Adrenal gland (tissue), 19 donors: ENCODE results near the gene TPO. TPM values are rescaled to one million over a fixed set of nuclear protein-coding genes. Genes with fewer than 3 reads are reported as not detected.

Experiments
- DNase-seq, 7 donors: peaks; one replicate each; pipeline ENCODE4 v3.0.0-alpha.2; 2019 to 2020
- H3K27ac ChIP-seq, 5 donors: fragments of 200-600 bp; sonication (generic) in 4 of 5; 1 replicate in 3 of 5; 2 replicates in 2 of 5; pipeline versions ENCODE4 v1.5.1 to v1.8.0; 2016 to 2020; ENCODE audit warnings: mild to moderate bottlenecking in 1 of 5
- H3K27me3 ChIP-seq: fragments of 200-600 bp; 2 replicates; pipeline ENCODE4 v1.8.0; 2021
- H3K36me3 ChIP-seq, 2 donors: fragments of 200-600 bp; replicated peaks in 1 of 2; 1 replicate in 1 of 2; 2 replicates in 1 of 2; pipeline versions ENCODE4 v1.5.1 to v1.8.0; 2018 to 2022
- H3K4me1 ChIP-seq, 2 donors: fragments of 200-600 bp; replicated peaks in 1 of 2; 1 replicate in 1 of 2; 2 replicates in 1 of 2; pipeline versions ENCODE4 v1.5.1 to v1.8.0; 2018 to 2021
- H3K4me3 ChIP-seq, 4 donors: fragments of 200-600 bp; sonication (generic) in 3 of 4; one replicate each; pipeline ENCODE4 v1.5.1; 2016 to 2018
- H3K9me3 ChIP-seq, 3 donors: fragments of 200-600 bp; sonication (generic) in 1 of 3; replicated peaks in 1 of 3; 1 replicate in 2 of 3; 2 replicates in 1 of 3; pipeline versions ENCODE4 v1.5.1 to v1.8.0; 2016 to 2021
- CTCF ChIP-seq, 6 experiments: fragments of 450-650 bp in 4 of 6; fragments of 200-600 bp in 2 of 6; sonication (generic) in 1 of 6; IDR thresholded peaks; 1 replicate in 5 of 6; 2 replicates in 1 of 6; pipeline versions ENCODE4 v1.5.1 to v1.8.0; 2016 to 2021; ENCODE audit warnings: antibody characterized with exemption in 6 of 6, mild to moderate bottlenecking in 2 of 6, moderate library complexity in 1 of 6
- POLR2A ChIP-seq, 2 donors: fragments of 450-650 bp; IDR thresholded peaks; one replicate each; pipeline ENCODE4 v1.6.1; 2017; ENCODE audit warnings: antibody characterized with exemption in 2 of 2, mild to moderate bottlenecking in 2 of 2, moderate library complexity in 1 of 2
- WGBS, 4 donors: extraction: QIAGEN DNeasy Blood & Tissue Kit in 2 of 4; methylation state at CpG; one replicate each; pipeline versions ENCODE4 v1.1.5 to v1.1.7; 2013 to 2017; 5-methylcytosine and 5-hydroxymethylcytosine counted together
- intact Hi-C, 2 donors: fragments of 100-400 bp; cut with DNase I; formaldehyde crosslinking; loops; one replicate each; pipeline versions ENCODE4 v1.14.1 to v1.15.0; 2022 to 2023
- long read RNA-seq, 10 donors: library from polyadenylated mRNA in 3 of 10; unstranded in 2 of 10; stranded (forward) in 1 of 10; transcript quantifications; one replicate each; pipeline ENCODE4 v2.0.0 and lab custom pipeline, GENCODE V29; 2021 to 2026
- polyA plus RNA-seq, 3 donors: library from polyadenylated mRNA; stranded (reverse); fragments of 200-250 nt in 2 of 3; fragments of 350-450 nt in 1 of 3; fragmentation: Illumina TruSeq in 1 of 3; extraction: RNeasy Lipid Tissue Mini Kit (QIAGEN cat#74804) in 1 of 3; gene quantifications; one replicate each; pipeline ENCODE4 v1.2.3, GENCODE V29; 2013 to 2014
- total RNA-seq, 9 donors: library from RNA; depleted of rRNA in 4 of 9; stranded (reverse); fragments of >200 nt in 4 of 9; fragments of 120-200 nt in 1 of 9; fragmentation: NEBNext Ultra II Directional in 1 of 9; extraction: Animal tissue kit (Norgen Biotek cat#: 25700) in 1 of 9; gene quantifications; one replicate each; pipeline versions ENCODE4 v1.1.0 to v1.2.4, GENCODE V29; 2013 to 2023
- donor health status: healthy with polysubstance abuse.
- donor health status: Bipolar disorder and iron deficiency.
- donor health status: DM: yes; HTN: yes; CAD: no.
- donor health status: DM: no; HTN: no; CAD: no.
- donor health status: DM: no; HTN: no; CAD: no.
- donor health status: DM: yes; HTN: yes; CAD: no.

Gene TPO
- 10 to 100 TPM in 1 of 9 donors, 1 to 10 TPM in 1, not detected in 7; 1.3 to 16.0 TPM for total RNA-seq
- polyA plus RNA-seq: 1 to 10 TPM in 1 of 3 donors, under 1 TPM in 1, not detected in 1; 0.08 to 2.0 TPM
- long read RNA-seq, donor 1: 0 reads
- long read RNA-seq, donor 2: 0 reads
- long read RNA-seq, donor 3: 0 reads
- long read RNA-seq, donor 4: 0 reads
- long read RNA-seq, donor 5: 0 reads
- long read RNA-seq, donor 6: 0 reads
- long read RNA-seq, donor 7: 0 reads
- long read RNA-seq, donor 8: 0 reads
- long read RNA-seq, donor 9: 0 reads
- long read RNA-seq, donor 10: 0 reads

- no peak within 1 kb of the TSS for H3K4me3 ChIP-seq
- H3K9me3 ChIP-seq: no peaks in the 10 kb centered on the region
- intact Hi-C loops: no loop called here
- 84 to 88% (median 84%) methylated on average over 13 to 15 of the region's 15 CpGs for WGBS, 4 donors
- no peaks in the 10 kb centered on the region for H3K36me3 ChIP-seq
- DNase-seq: no peak
- H3K4me1 ChIP-seq: no peaks in the 10 kb centered on the region
- TF ChIP-seq CTCF (IDR thresholded peaks at IDR 0.05) (no peak), POLR2A (IDR thresholded peaks at IDR 0.05) (no peak)
- no peaks in the 10 kb centered on the region for H3K27me3 ChIP-seq
- no peak within 1 kb of the TSS for H3K27ac ChIP-seq
Observed at GRCh38 chr2:1413156-1413710, at the start of gene TPO. TSS of gene TPO (plus strand) at chr2:1413463. CDS start at chr2:1414409, 946 bp downstream.

- TF ChIP-seq CTCF (IDR thresholded peaks at IDR 0.05) (no peak), POLR2A (IDR thresholded peaks at IDR 0.05) (no peak)
- no peaks in the 10 kb centered on the region for H3K9me3 ChIP-seq
- 28 to 47% (median 37%) methylated on average over 13 to 20 of the region's 20 CpGs for WGBS, 4 donors
- DNase-seq: peak; percentile 45 to 76 (median 55)
- H3K4me1 ChIP-seq: peaks cover 0 to 8% of the 10 kb centered on the region in 2 donors
- H3K27ac ChIP-seq: no peak overlapping the region
- intact Hi-C loops: no loop called here
- H3K4me3 ChIP-seq: no peak overlapping the region
- H3K36me3 ChIP-seq: no peaks in the 10 kb centered on the region
- no peaks in the 10 kb centered on the region for H3K27me3 ChIP-seq
Observed at GRCh38 chr2:1366546-1367134, 46.6 kb upstream of the TPO start.

- Histone ChIP-seq H3K27me3 (no peaks in the 10 kb centered on the region), H3K9me3 (no peaks in the 10 kb centered on the region), H3K36me3 (no peaks in the 10 kb centered on the region), H3K4me1 (peaks cover 0 to 8% of the 10 kb centered on the region in 2 donors), H3K27ac (no peak overlapping the region), H3K4me3 (no peak overlapping the region)
- 67 to 74% (median 72%) methylated on average over 9 of the region's 9 CpGs for WGBS, 4 donors
- DNase-seq: no peak
- intact Hi-C loops: no loop called here
- TF ChIP-seq POLR2A (IDR thresholded peaks at IDR 0.05): no peak
- no peak for TF ChIP-seq CTCF (IDR thresholded peaks at IDR 0.05)
Observed at GRCh38 chr2:1367601-1368000, 45.7 kb upstream of the TPO start.

- Histone ChIP-seq H3K4me3 (no peak overlapping the region), H3K27ac (no peak overlapping the region), H3K9me3 (no peaks in the 10 kb centered on the region), H3K36me3 (no peaks in the 10 kb centered on the region), H3K4me1 (peaks cover 0 to 8% of the 10 kb centered on the region in 2 donors), H3K27me3 (no peaks in the 10 kb centered on the region)
- no peak for TF ChIP-seq CTCF (IDR thresholded peaks at IDR 0.05)
- no peak for TF ChIP-seq POLR2A (IDR thresholded peaks at IDR 0.05)
- DNase-seq: no peak
- 83 to 93% (median 89%) methylated on average over 7 to 10 of the region's 10 CpGs for WGBS, 4 donors
- intact Hi-C loops: no loop called here
Observed at GRCh38 chr2:1369905-1370304, 43.4 kb upstream of the TPO start.
